Peyer's patch (tissue), 4 donors: Measurements from ENCODE around the gene ATXN2. TPM values are rescaled to one million over a fixed set of nuclear protein-coding genes. Genes with fewer than 3 reads are reported as not detected.

Source experiments
- DNase-seq, 3 donors: peaks; one replicate each; pipeline ENCODE4 v3.0.0-alpha.2; 2017 to 2019
- H3K27ac ChIP-seq, 4 donors: fragments of 200-600 bp; sonication (generic); one replicate each; pipeline ENCODE4 v1.5.1; 2016 to 2019
- H3K27me3 ChIP-seq, 2 donors: fragments of 200-600 bp; sonication (generic); one replicate each; pipeline ENCODE4 v1.5.1; 2019
- H3K36me3 ChIP-seq, 3 donors: fragments of 200-600 bp; sonication (generic); one replicate each; pipeline ENCODE4 v1.5.1; 2016 to 2019
- H3K4me1 ChIP-seq, 4 donors: fragments of 200-600 bp; sonication (generic); one replicate each; pipeline ENCODE4 v1.5.1; 2016 to 2019
- H3K4me3 ChIP-seq, 4 donors: fragments of 200-600 bp; sonication (generic); 1 replicate in 3 of 4; 2 replicates in 1 of 4; pipeline ENCODE4 v1.5.1; 2016 to 2019; ENCODE audit warnings: mild to moderate bottlenecking in 1 of 4
- H3K9me3 ChIP-seq, 4 donors: fragments of 200-600 bp; sonication (generic); one replicate each; pipeline ENCODE4 v1.5.1; 2016 to 2019; ENCODE audit warnings: mild to moderate bottlenecking in 1 of 4
- CTCF ChIP-seq, 6 experiments: fragments of 450-650 bp in 4 of 6; fragments of 200-600 bp in 2 of 6; sonication (generic) in 1 of 6; IDR thresholded peaks; one replicate each; pipeline ENCODE4 v1.5.1; 2017 to 2019; ENCODE audit warnings: antibody characterized with exemption in 6 of 6, mild to moderate bottlenecking in 3 of 6, moderate library complexity in 1 of 6
- POLR2A ChIP-seq, 2 donors: fragments of 450-650 bp; IDR thresholded peaks; one replicate each; pipeline ENCODE4 v1.5.1; 2017; ENCODE audit warnings: antibody characterized with exemption in 2 of 2, mild to moderate bottlenecking in 2 of 2, moderate library complexity in 2 of 2
- total RNA-seq, 4 donors: library from RNA; depleted of rRNA; stranded (reverse); fragments of >200 nt; gene quantifications; one replicate each; pipeline ENCODE4 v1.1.0, GENCODE V29; 2016

Gene ATXN2
- total RNA-seq, 4 donors from 2014 or later = 35.9 to 111 (median 90.8) TPM

GRCh38 chr12:111446631-111447570 is 152.2 kb downstream of the ATXN2 start:
- TF ChIP-seq POLR2A (IDR thresholded peaks at IDR 0.05) = no peak
- no peak for TF ChIP-seq CTCF (IDR thresholded peaks at IDR 0.05)
- Histone ChIP-seq H3K27me3 (no peaks in the 10 kb centered on the region), H3K36me3 (peaks cover 0 to 62% (median 0%) of the 10 kb centered on the region in 3 donors), H3K27ac (peak overlapping the region in 3 of 4 donors; percentile 71 to 85 (median 82)), H3K9me3 (no peaks in the 10 kb centered on the region), H3K4me1 (peaks cover 0 to 50% (median 28%) of the 10 kb centered on the region in 4 donors), H3K4me3 (no peak overlapping the region)
- DNase-seq = peak in 2 of 3 donors; percentile 11 to 43

- Histone ChIP-seq H3K36me3 (peaks cover 0 to 53% (median 0%) of the 10 kb centered on the region in 3 donors), H3K27ac (peak overlapping the region; percentile 29 to 85 (median 76)), H3K27me3 (no peaks in the 10 kb centered on the region), H3K4me3 (no peak overlapping the region), H3K9me3 (no peaks in the 10 kb centered on the region), H3K4me1 (peaks cover 0 to 57% (median 28%) of the 10 kb centered on the region in 4 donors)
- TF ChIP-seq POLR2A (IDR thresholded peaks at IDR 0.05) = no peak
- TF ChIP-seq CTCF (IDR thresholded peaks at IDR 0.05) = no peak
- peak; percentile 17 to 58 (median 57) for DNase-seq
These were observed 153.2 kb downstream of the ATXN2 start for GRCh38 chr12:111445726-111446581.

- Histone ChIP-seq H3K4me3 (peak overlapping the region in 1 of 4 donors; percentile 9), H3K27ac (peak overlapping the region; percentile 66 to 85 (median 76)), H3K36me3 (peaks cover 0 to 44% (median 0%) of the 10 kb centered on the region in 3 donors), H3K4me1 (peaks cover 0 to 61% (median 28%) of the 10 kb centered on the region in 4 donors), H3K9me3 (no peaks in the 10 kb centered on the region), H3K27me3 (no peaks in the 10 kb centered on the region)
- TF ChIP-seq CTCF (IDR thresholded peaks at IDR 0.05) (peak in 1 of 6 experiments; percentile 36), POLR2A (IDR thresholded peaks at IDR 0.05) (no peak)
- DNase-seq = peak in 2 of 3 donors; percentile 90 to 93
These were observed 154.0 kb downstream of the ATXN2 start for GRCh38 chr12:111444925-111445725.

- no peak overlapping the region for H3K4me3 ChIP-seq
- peaks cover 0 to 37% (median 0%) of the 10 kb centered on the region in 3 donors for H3K36me3 ChIP-seq
- peaks cover 0 to 61% (median 28%) of the 10 kb centered on the region in 4 donors for H3K4me1 ChIP-seq
- H3K9me3 ChIP-seq = no peaks in the 10 kb centered on the region
- no peak for TF ChIP-seq CTCF (IDR thresholded peaks at IDR 0.05)
- TF ChIP-seq POLR2A (IDR thresholded peaks at IDR 0.05) = no peak
- H3K27ac ChIP-seq = peak overlapping the region; percentile 66 to 85 (median 76)
- H3K27me3 ChIP-seq = no peaks in the 10 kb centered on the region
- peak in 2 of 3 donors; percentile 62 to 71 for DNase-seq
These were observed 154.7 kb downstream of the ATXN2 start for GRCh38 chr12:111444314-111444924.
